Hepatocyte (in vitro differentiated cells): ENCODE measurements around the gene TMEM108. TPM values are rescaled to one million over a fixed set of nuclear protein-coding genes. Genes with fewer than 3 reads are reported as not detected.

ENCODE experiments used
- DNase-seq: peaks from one replicate; pipeline ENCODE4 v3.0.0-alpha.2; 2016; ENCODE audit warnings: low spot score
- H2AFZ ChIP-seq: fragments of 200-600 bp; sonication (generic); 2 replicates; pipeline ENCODE4 v1.6.0; 2016; ENCODE audit warnings: antibody characterized with exemption, mild to moderate bottlenecking
- H3K27ac ChIP-seq: fragments of 200-600 bp; sonication (generic); 2 replicates; pipeline ENCODE4 v1.5.1; 2016; ENCODE audit warnings: mild to moderate bottlenecking
- H3K27me3 ChIP-seq: fragments of 200-600 bp; sonication (generic); 2 replicates; pipeline ENCODE4 v1.6.1; 2016
- H3K36me3 ChIP-seq: fragments of 200-600 bp; sonication (generic); replicated peaks from 2 replicates; pipeline ENCODE4 v1.5.1; 2016; ENCODE audit warnings: low read depth; ENCODE audit not compliant: insufficient read depth
- H3K4me1 ChIP-seq: fragments of 200-600 bp; sonication (generic); 2 replicates; pipeline ENCODE4 v1.5.1; 2016; ENCODE audit warnings: mild to moderate bottlenecking, moderate library complexity; ENCODE audit not compliant: insufficient read depth
- H3K4me2 ChIP-seq: fragments of 200-600 bp; sonication (generic); 2 replicates; pipeline ENCODE4 v1.6.0; 2016
- H3K4me3 ChIP-seq: fragments of 200-600 bp; sonication (generic); 2 replicates; pipeline ENCODE4 v1.5.1; 2016; ENCODE audit warnings: mild to moderate bottlenecking
- H3K79me2 ChIP-seq: fragments of 200-600 bp; sonication (generic); 2 replicates; pipeline ENCODE4 v1.6.0; 2017; ENCODE audit warnings: mild to moderate bottlenecking
- H3K9me2 ChIP-seq: fragments of 200-600 bp; sonication (generic); replicated peaks from 2 replicates; pipeline ENCODE4 v1.6.0; 2017; ENCODE audit warnings: mild to moderate bottlenecking; ENCODE audit not compliant: insufficient read depth
- H3K9me3 ChIP-seq: fragments of 200-600 bp; sonication (generic); 2 replicates; pipeline ENCODE4 v1.5.1; 2016; ENCODE audit warnings: low read depth, mild to moderate bottlenecking
- H4K20me1 ChIP-seq: fragments of 200-600 bp; sonication (generic); 2 replicates; pipeline ENCODE4 v1.6.0; 2016; ENCODE audit warnings: mild to moderate bottlenecking; ENCODE audit not compliant: insufficient read depth, poor library complexity, severe bottlenecking
- EZH2 ChIP-seq: fragments of 200-600 bp; sonication (generic); IDR thresholded peaks from 2 replicates; pipeline ENCODE4 v1.6.1; 2016; ENCODE audit warnings: antibody characterized with exemption, mild to moderate bottlenecking, borderline replicate concordance
- EZH2phosphoT487 ChIP-seq: fragments of 200-600 bp; sonication (generic); IDR thresholded peaks from one replicate; pipeline ENCODE4 v1.6.1; 2018; ENCODE audit warnings: antibody characterized with exemption, mild to moderate bottlenecking, low read depth, moderate library complexity; ENCODE audit not compliant: unreplicated experiment, severe bottlenecking
- WGBS: methylation state at CpG from one replicate; pipeline ENCODE4 v1.1.6; 2016; ENCODE audit warnings: low lambda C conversion rate; ENCODE audit errors: missing lambda C conversion rate; 5-methylcytosine and 5-hydroxymethylcytosine counted together
- polyA plus RNA-seq: library from polyadenylated mRNA; unstranded; fragments of >200 nt; fragmentation: Nextera tagmentation; extraction: Ambion mirVana; gene quantifications from 2 replicates; pipeline ENCODE4 v1.2.1, GENCODE V29; 2016
- total RNA-seq: library from RNA; depleted of rRNA; stranded (reverse); fragments of >200 nt; gene quantifications from 2 replicates; pipeline ENCODE4 v1.2.3, GENCODE V29; 2014
- TF ChIP-seq, protein P1 (sequence below): fragments of 200-600 bp; sonication (generic); IDR thresholded peaks from 2 replicates; pipeline ENCODE4 v1.5.1; 2016; ENCODE audit warnings: antibody characterized with exemption, mild to moderate bottlenecking; ENCODE audit not compliant: poor library complexity

Gene TMEM108
- total and polyA plus RNA-seq, 2 experiments from 2014 or later = 0.53 to 6.5 TPM

DNA sequence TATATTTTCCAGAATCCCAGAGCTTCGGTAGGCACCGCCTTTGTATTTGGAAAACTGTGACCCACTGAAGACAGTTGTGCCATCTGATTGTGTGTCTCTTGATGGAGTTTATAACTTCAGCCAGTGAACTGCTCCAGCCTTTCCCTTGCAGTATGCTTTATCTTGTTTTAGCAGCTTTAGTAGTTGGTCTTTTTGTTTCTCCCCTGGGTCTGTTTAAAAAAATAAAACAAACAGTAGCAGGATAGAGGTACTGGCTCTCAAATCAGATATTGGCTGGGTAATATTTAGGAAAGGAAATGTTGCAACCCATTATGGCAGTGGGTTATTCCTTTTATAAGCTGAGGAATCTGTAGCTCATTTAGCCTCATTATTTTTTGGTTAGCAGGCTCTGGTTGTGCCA is 210.2 kb downstream of the TMEM108 start:
- H3K4me3 ChIP-seq = no peak overlapping the region
- H4K20me1 ChIP-seq = no peaks in the 10 kb centered on the region
- no peak for TF ChIP-seq EZH2phosphoT487
- TF ChIP-seq, protein P1, sequence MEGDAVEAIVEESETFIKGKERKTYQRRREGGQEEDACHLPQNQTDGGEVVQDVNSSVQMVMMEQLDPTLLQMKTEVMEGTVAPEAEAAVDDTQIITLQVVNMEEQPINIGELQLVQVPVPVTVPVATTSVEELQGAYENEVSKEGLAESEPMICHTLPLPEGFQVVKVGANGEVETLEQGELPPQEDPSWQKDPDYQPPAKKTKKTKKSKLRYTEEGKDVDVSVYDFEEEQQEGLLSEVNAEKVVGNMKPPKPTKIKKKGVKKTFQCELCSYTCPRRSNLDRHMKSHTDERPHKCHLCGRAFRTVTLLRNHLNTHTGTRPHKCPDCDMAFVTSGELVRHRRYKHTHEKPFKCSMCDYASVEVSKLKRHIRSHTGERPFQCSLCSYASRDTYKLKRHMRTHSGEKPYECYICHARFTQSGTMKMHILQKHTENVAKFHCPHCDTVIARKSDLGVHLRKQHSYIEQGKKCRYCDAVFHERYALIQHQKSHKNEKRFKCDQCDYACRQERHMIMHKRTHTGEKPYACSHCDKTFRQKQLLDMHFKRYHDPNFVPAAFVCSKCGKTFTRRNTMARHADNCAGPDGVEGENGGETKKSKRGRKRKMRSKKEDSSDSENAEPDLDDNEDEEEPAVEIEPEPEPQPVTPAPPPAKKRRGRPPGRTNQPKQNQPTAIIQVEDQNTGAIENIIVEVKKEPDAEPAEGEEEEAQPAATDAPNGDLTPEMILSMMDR = no peak
- no peak for TF ChIP-seq EZH2
- no peak overlapping the region for H3K4me2 ChIP-seq
- H3K9me3 ChIP-seq = no peaks in the 10 kb centered on the region
- DNase-seq = no peak
- no peak overlapping the region for H2AFZ ChIP-seq
- WGBS = 96% methylated on average over 2 of the region's 2 CpGs
- H3K4me1 ChIP-seq = no peaks in the 10 kb centered on the region
- no peaks in the 10 kb centered on the region for H3K9me2 ChIP-seq
- no peak overlapping the region for H3K27ac ChIP-seq
- H3K79me2 ChIP-seq = no peaks in the 10 kb centered on the region
- no peaks in the 10 kb centered on the region for H3K27me3 ChIP-seq
- no peaks in the 10 kb centered on the region for H3K36me3 ChIP-seq

DNA sequence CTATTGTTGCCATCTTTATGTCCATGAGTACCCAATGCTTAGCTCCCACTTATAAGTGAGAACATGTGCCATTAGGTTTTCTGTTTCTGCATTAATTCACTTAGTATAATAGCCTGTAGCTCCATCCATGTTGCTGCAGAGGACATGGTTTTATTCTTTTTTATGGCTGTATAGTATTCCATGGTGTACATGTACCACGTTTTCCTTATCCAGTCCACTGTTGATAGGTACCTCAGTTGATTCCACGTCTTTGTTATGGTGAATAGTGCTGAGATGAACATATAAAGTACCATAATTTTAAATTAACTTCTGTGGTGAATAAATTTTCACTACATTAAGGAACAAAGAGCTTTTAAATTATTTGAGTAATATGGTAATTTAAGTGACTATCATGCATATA is 211.3 kb downstream of the TMEM108 start:
- H3K9me2 ChIP-seq = no peaks in the 10 kb centered on the region
- no peaks in the 10 kb centered on the region for H3K9me3 ChIP-seq
- no peaks in the 10 kb centered on the region for H3K4me1 ChIP-seq
- TF ChIP-seq EZH2 (no peak), EZH2phosphoT487 (no peak)
- TF ChIP-seq, protein P1 = no peak
- no peak overlapping the region for H3K27ac ChIP-seq
- no peaks in the 10 kb centered on the region for H3K36me3 ChIP-seq
- H4K20me1 ChIP-seq = no peaks in the 10 kb centered on the region
- no peak for DNase-seq
- no peak overlapping the region for H2AFZ ChIP-seq
- no peaks in the 10 kb centered on the region for H3K79me2 ChIP-seq
- H3K27me3 ChIP-seq = no peaks in the 10 kb centered on the region
- no peak overlapping the region for H3K4me3 ChIP-seq
- WGBS = 68% methylated on average over 2 of the region's 2 CpGs
- H3K4me2 ChIP-seq = no peak overlapping the region

DNA sequence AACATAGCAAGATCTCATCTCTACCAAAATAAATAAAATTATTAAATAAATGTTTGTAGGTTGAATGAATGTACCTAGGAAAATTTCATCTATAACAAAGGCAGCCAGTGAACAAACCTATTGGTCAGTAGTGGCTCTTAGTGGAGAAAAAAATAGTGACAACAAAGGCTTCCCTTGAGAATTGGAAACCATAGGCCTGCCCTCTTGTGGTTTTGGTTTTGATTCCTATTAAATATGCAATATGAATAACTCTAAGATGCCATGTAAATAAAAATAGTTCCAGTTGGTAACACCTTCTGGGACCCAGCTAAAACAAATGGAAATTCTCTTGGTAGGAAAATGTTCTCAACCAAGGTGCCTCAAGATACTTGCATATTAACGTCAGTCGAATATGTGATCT is 216.0 kb downstream of the TMEM108 start:
- H3K4me2 ChIP-seq = no peak overlapping the region
- WGBS = 96% methylated on average over 2 of the region's 2 CpGs
- no peak for TF ChIP-seq EZH2phosphoT487
- TF ChIP-seq EZH2 = no peak
- TF ChIP-seq, protein P1 = no peak

DNA sequence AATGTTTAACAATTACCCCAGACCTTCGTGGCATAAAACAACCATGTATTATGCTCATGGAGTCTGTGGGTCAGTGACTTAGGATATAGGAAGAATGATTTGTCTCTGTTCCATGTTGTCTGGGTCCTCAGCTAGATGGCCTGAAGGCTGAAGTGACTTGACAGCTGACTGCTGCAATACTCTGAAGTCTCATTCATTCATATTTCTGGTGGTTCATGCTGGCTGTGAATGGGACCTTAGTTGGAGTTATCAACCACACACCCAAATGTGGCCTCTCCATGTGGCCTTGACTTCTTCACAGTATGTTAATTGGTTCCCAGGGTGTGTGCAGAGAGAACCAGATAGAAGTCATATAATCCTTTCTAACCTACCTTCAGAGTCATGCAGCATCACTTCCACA is 216.5 kb downstream of the TMEM108 start:
- no peak overlapping the region for H2AFZ ChIP-seq
- H4K20me1 ChIP-seq = no peaks in the 10 kb centered on the region
- H3K27me3 ChIP-seq = no peaks in the 10 kb centered on the region
- peaks cover 9% of the 10 kb centered on the region for H3K4me1 ChIP-seq
- H3K27ac ChIP-seq = no peak overlapping the region
- H3K9me2 ChIP-seq = no peaks in the 10 kb centered on the region
- H3K4me2 ChIP-seq = no peak overlapping the region
- no peaks in the 10 kb centered on the region for H3K79me2 ChIP-seq
- DNase-seq = no peak
- no peak for TF ChIP-seq EZH2phosphoT487
- TF ChIP-seq, protein P1 = no peak
- no peak for TF ChIP-seq EZH2
- no peaks in the 10 kb centered on the region for H3K9me3 ChIP-seq
- H3K4me3 ChIP-seq = no peak overlapping the region
- H3K36me3 ChIP-seq = no peaks in the 10 kb centered on the region
- 89% methylated on average over 1 of the region's 1 CpG for WGBS

More for the DNA sequence above, 216.0 kb downstream of the TMEM108 start:
- H3K36me3 ChIP-seq = no peaks in the 10 kb centered on the region
- peaks cover 9% of the 10 kb centered on the region for H3K4me1 ChIP-seq
- no peaks in the 10 kb centered on the region for H3K79me2 ChIP-seq
- no peak overlapping the region for H3K4me3 ChIP-seq
- no peaks in the 10 kb centered on the region for H4K20me1 ChIP-seq
- no peak overlapping the region for H3K27ac ChIP-seq
- H3K9me3 ChIP-seq = no peaks in the 10 kb centered on the region
- H3K27me3 ChIP-seq = no peaks in the 10 kb centered on the region
- DNase-seq = no peak
- H2AFZ ChIP-seq = no peak overlapping the region
- no peaks in the 10 kb centered on the region for H3K9me2 ChIP-seq
